ENCODE data around the gene LGALS3BP. TPM values are rescaled to one million over a fixed set of nuclear protein-coding genes. Genes with fewer than 3 reads are reported as not detected.

LGALS3BP gene
- total and polyA plus RNA-seq, 2 experiments from 2014 or later = 15.1 to 36.5 TPM

DNA sequence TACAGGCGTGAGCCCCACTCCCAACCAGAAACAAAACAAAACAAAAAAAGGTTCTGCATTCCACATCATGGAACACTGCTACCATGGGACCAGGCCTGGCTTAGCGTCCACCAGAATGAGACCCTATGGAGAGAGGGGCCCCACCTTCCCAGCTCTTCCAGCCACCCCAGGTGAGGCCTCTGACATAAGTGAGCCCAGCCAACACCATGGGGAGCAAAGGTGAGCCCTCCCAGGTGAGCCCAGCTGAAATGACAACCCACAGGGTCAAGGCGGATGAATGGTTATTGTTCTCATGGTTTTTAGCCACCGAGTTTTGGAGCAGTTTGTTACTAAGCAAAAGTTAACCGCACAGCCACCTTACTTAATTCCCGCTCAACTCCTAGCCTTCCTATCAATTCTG is 16.3 kb downstream of the LGALS3BP start:
- Histone ChIP-seq H3K27ac (ENCODE audit: low read depth) (no peak overlapping the region), H3K4me3 (no peak overlapping the region), H3K27me3 (ENCODE audit: insufficient read depth) (no peaks in the 10 kb centered on the region), H3F3A (replicated peaks; ENCODE audit: low read depth) (no peaks in the 10 kb centered on the region), H4K20me1 (replicated peaks; ENCODE audit: insufficient read depth) (no peaks in the 10 kb centered on the region), H3K4me1 (ENCODE audit: insufficient read depth) (no peaks in the 10 kb centered on the region), H3K9me2 (ENCODE audit: insufficient read depth) (no peaks in the 10 kb centered on the region), H3K36me3 (ENCODE audit: insufficient read depth) (no peaks in the 10 kb centered on the region), H3K79me2 (replicated peaks; ENCODE audit: insufficient read depth) (no peaks in the 10 kb centered on the region), H3K4me2 (no peak overlapping the region), H2AFZ (no peak overlapping the region)
- ATAC-seq (no peak), DNase-seq (ENCODE audit: low spot score) (no peak)
- no peak overlapping the region for H3K27ac Mint-ChIP-seq
- H3K4me3 Mint-ChIP-seq = no peak overlapping the region
- H3K9me3 Mint-ChIP-seq = no peaks in the 10 kb centered on the region
- no peaks in the 10 kb centered on the region for H3K4me1 Mint-ChIP-seq
- H3K27me3 Mint-ChIP-seq (ENCODE audit: insufficient read depth, low read depth, poor library complexity) = peaks cover 15% of the 10 kb centered on the region
- no peaks in the 10 kb centered on the region for H3K36me3 Mint-ChIP-seq (ENCODE audit: low read depth)
- TF ChIP-seq EZH2 (IDR thresholded peaks at IDR 0.05; ENCODE audit: low read depth, unreplicated experiment) (no peak), POLR2AphosphoS5 (IDR thresholded peaks at IDR 0.05; ENCODE audit: low read depth) (no peak), JUNB (IDR thresholded peaks at IDR 0.05; ENCODE audit: unreplicated experiment) (no peak), STAT1 (IDR thresholded peaks at IDR 0.05; ENCODE audit: unreplicated experiment) (no peak), CREB1 (CRISPR knock-in tag; IDR thresholded peaks at IDR 0.05; ENCODE audit: low read depth) (no peak), ZNF331 (CRISPR knock-in tag; IDR thresholded peaks at IDR 0.05; ENCODE audit: low read depth) (no peak), EZH2phosphoT487 (IDR thresholded peaks at IDR 0.05; ENCODE audit: unreplicated experiment) (no peak), ZNF114 (CRISPR knock-in tag; IDR thresholded peaks at IDR 0.05) (no peak), NANOG (IDR thresholded peaks at IDR 0.05; ENCODE audit: borderline replicate concordance) (no peak)
- TF ChIP-seq, protein P1, sequence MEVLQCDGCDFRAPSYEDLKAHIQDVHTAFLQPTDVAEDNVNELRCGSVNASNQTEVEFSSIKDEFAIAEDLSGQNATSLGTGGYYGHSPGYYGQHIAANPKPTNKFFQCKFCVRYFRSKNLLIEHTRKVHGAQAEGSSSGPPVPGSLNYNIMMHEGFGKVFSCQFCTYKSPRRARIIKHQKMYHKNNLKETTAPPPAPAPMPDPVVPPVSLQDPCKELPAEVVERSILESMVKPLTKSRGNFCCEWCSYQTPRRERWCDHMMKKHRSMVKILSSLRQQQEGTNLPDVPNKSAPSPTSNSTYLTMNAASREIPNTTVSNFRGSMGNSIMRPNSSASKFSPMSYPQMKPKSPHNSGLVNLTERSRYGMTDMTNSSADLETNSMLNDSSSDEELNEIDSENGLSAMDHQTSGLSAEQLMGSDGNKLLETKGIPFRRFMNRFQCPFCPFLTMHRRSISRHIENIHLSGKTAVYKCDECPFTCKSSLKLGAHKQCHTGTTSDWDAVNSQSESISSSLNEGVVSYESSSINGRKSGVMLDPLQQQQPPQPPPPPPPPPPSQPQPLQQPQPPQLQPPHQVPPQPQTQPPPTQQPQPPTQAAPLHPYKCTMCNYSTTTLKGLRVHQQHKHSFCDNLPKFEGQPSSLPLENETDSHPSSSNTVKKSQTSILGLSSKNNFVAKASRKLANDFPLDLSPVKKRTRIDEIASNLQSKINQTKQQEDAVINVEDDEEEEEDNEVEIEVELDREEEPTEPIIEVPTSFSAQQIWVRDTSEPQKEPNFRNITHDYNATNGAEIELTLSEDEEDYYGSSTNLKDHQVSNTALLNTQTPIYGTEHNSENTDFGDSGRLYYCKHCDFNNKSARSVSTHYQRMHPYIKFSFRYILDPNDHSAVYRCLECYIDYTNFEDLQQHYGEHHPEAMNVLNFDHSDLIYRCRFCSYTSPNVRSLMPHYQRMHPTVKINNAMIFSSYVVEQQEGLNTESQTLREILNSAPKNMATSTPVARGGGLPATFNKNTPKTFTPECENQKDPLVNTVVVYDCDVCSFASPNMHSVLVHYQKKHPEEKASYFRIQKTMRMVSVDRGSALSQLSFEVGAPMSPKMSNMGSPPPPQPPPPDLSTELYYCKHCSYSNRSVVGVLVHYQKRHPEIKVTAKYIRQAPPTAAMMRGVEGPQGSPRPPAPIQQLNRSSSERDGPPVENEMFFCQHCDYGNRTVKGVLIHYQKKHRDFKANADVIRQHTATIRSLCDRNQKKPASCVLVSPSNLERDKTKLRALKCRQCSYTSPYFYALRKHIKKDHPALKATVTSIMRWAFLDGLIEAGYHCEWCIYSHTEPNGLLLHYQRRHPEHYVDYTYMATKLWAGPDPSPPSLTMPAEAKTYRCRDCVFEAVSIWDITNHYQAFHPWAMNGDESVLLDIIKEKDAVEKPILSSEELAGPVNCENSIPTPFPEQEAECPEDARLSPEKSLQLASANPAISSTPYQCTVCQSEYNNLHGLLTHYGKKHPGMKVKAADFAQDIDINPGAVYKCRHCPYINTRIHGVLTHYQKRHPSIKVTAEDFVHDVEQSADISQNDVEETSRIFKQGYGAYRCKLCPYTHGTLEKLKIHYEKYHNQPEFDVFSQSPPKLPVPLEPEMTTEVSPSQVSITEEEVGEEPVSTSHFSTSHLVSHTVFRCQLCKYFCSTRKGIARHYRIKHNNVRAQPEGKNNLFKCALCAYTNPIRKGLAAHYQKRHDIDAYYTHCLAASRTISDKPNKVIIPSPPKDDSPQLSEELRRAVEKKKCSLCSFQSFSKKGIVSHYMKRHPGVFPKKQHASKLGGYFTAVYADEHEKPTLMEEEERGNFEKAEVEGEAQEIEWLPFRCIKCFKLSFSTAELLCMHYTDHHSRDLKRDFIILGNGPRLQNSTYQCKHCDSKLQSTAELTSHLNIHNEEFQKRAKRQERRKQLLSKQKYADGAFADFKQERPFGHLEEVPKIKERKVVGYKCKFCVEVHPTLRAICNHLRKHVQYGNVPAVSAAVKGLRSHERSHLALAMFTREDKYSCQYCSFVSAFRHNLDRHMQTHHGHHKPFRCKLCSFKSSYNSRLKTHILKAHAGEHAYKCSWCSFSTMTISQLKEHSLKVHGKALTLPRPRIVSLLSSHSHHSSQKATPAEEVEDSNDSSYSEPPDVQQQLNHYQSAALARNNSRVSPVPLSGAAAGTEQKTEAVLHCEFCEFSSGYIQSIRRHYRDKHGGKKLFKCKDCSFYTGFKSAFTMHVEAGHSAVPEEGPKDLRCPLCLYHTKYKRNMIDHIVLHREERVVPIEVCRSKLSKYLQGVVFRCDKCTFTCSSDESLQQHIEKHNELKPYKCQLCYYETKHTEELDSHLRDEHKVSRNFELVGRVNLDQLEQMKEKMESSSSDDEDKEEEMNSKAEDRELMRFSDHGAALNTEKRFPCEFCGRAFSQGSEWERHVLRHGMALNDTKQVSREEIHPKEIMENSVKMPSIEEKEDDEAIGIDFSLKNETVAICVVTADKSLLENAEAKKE (CRISPR knock-in tag; IDR thresholded peaks at IDR 0.05) = no peak
- TF ChIP-seq, protein P2, sequence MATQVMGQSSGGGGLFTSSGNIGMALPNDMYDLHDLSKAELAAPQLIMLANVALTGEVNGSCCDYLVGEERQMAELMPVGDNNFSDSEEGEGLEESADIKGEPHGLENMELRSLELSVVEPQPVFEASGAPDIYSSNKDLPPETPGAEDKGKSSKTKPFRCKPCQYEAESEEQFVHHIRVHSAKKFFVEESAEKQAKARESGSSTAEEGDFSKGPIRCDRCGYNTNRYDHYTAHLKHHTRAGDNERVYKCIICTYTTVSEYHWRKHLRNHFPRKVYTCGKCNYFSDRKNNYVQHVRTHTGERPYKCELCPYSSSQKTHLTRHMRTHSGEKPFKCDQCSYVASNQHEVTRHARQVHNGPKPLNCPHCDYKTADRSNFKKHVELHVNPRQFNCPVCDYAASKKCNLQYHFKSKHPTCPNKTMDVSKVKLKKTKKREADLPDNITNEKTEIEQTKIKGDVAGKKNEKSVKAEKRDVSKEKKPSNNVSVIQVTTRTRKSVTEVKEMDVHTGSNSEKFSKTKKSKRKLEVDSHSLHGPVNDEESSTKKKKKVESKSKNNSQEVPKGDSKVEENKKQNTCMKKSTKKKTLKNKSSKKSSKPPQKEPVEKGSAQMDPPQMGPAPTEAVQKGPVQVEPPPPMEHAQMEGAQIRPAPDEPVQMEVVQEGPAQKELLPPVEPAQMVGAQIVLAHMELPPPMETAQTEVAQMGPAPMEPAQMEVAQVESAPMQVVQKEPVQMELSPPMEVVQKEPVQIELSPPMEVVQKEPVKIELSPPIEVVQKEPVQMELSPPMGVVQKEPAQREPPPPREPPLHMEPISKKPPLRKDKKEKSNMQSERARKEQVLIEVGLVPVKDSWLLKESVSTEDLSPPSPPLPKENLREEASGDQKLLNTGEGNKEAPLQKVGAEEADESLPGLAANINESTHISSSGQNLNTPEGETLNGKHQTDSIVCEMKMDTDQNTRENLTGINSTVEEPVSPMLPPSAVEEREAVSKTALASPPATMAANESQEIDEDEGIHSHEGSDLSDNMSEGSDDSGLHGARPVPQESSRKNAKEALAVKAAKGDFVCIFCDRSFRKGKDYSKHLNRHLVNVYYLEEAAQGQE (IDR thresholded peaks at IDR 0.05; ENCODE audit: unreplicated experiment) = no peak
- TF ChIP-seq, protein P3, sequence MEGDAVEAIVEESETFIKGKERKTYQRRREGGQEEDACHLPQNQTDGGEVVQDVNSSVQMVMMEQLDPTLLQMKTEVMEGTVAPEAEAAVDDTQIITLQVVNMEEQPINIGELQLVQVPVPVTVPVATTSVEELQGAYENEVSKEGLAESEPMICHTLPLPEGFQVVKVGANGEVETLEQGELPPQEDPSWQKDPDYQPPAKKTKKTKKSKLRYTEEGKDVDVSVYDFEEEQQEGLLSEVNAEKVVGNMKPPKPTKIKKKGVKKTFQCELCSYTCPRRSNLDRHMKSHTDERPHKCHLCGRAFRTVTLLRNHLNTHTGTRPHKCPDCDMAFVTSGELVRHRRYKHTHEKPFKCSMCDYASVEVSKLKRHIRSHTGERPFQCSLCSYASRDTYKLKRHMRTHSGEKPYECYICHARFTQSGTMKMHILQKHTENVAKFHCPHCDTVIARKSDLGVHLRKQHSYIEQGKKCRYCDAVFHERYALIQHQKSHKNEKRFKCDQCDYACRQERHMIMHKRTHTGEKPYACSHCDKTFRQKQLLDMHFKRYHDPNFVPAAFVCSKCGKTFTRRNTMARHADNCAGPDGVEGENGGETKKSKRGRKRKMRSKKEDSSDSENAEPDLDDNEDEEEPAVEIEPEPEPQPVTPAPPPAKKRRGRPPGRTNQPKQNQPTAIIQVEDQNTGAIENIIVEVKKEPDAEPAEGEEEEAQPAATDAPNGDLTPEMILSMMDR (conservative IDR thresholded peaks at IDR 0.05; ENCODE audit: low read depth in 2 of 2) = no peak
- TF ChIP-seq, protein P4, sequence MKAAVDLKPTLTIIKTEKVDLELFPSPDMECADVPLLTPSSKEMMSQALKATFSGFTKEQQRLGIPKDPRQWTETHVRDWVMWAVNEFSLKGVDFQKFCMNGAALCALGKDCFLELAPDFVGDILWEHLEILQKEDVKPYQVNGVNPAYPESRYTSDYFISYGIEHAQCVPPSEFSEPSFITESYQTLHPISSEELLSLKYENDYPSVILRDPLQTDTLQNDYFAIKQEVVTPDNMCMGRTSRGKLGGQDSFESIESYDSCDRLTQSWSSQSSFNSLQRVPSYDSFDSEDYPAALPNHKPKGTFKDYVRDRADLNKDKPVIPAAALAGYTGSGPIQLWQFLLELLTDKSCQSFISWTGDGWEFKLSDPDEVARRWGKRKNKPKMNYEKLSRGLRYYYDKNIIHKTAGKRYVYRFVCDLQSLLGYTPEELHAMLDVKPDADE (IDR thresholded peaks at IDR 0.05) = no peak

Data from GM23338 (cell line).